GM21528 (cell line): Measurements from ENCODE around the gene LBX2.

Source experiments
- ATAC-seq: cut with Tn5 transposase; IDR thresholded peaks from one replicate; pipeline ENCODE4 v1.9.1; 2021; ENCODE audit warnings: mild to moderate bottlenecking, moderate library complexity; ENCODE audit not compliant: unreplicated experiment, low FRiP score

Gene LBX2

GRCh38 chr2:74505448-74506246 lies 6.2 kb upstream of the LBX2 start:
- no peak for ATAC-seq

GRCh38 chr2:74504591-74504990 lies 5.2 kb upstream of the LBX2 start:
- no peak for ATAC-seq

GRCh38 chr2:74503506-74504475 lies 4.4 kb upstream of the LBX2 start:
- ATAC-seq: no peak

GRCh38 chr2:74502720-74503505 lies 3.5 kb upstream of the LBX2 start:
- ATAC-seq: peak; percentile 24

GRCh38 chr2:74502147-74502719 lies 2.8 kb upstream of the LBX2 start:
- ATAC-seq: no peak

- ATAC-seq: no peak
These were observed 2.1 kb upstream of the LBX2 start for GRCh38 chr2:74501335-74502071.

GRCh38 chr2:74500578-74500946 lies 1.2 kb upstream of the LBX2 start:
- ATAC-seq: no peak

- no peak for ATAC-seq
These were observed 656 bp upstream of the LBX2 start for GRCh38 chr2:74499940-74500577.

GRCh38 chr2:74498500-74499266 lies 720 bp downstream of the LBX2 start:
- no peak for ATAC-seq

GRCh38 chr2:74497777-74498499 lies 1.5 kb downstream of the LBX2 start:
- ATAC-seq: no peak

GRCh38 chr2:74496997-74497776 lies 2.2 kb downstream of the LBX2 start:
- ATAC-seq: no peak

- ATAC-seq: no peak
These were observed 4.0 kb downstream of the LBX2 start for GRCh38 chr2:74495440-74495839.

GRCh38 chr2:74493546-74493945 lies 5.9 kb downstream of the LBX2 start:
- ATAC-seq: no peak

GRCh38 chr2:74491648-74492544 lies 7.5 kb downstream of the LBX2 start:
- no peak for ATAC-seq

- no peak for ATAC-seq
These were observed 9.5 kb downstream of the LBX2 start for GRCh38 chr2:74489906-74490305.
